Hepatocyte (in vitro differentiated cells): Measurements from ENCODE around the gene SPA17. TPM values are rescaled to one million over a fixed set of nuclear protein-coding genes. Genes with fewer than 3 reads are reported as not detected.

ENCODE experiments used
- DNase-seq: peaks from one replicate; pipeline ENCODE4 v3.0.0-alpha.2; 2016; ENCODE audit warnings: low spot score
- H2AFZ ChIP-seq: fragments of 200-600 bp; sonication (generic); 2 replicates; pipeline ENCODE4 v1.6.0; 2016; ENCODE audit warnings: antibody characterized with exemption, mild to moderate bottlenecking
- H3K27ac ChIP-seq: fragments of 200-600 bp; sonication (generic); 2 replicates; pipeline ENCODE4 v1.5.1; 2016; ENCODE audit warnings: mild to moderate bottlenecking
- H3K27me3 ChIP-seq: fragments of 200-600 bp; sonication (generic); 2 replicates; pipeline ENCODE4 v1.6.1; 2016
- H3K36me3 ChIP-seq: fragments of 200-600 bp; sonication (generic); replicated peaks from 2 replicates; pipeline ENCODE4 v1.5.1; 2016; ENCODE audit warnings: low read depth; ENCODE audit not compliant: insufficient read depth
- H3K4me1 ChIP-seq: fragments of 200-600 bp; sonication (generic); 2 replicates; pipeline ENCODE4 v1.5.1; 2016; ENCODE audit warnings: mild to moderate bottlenecking, moderate library complexity; ENCODE audit not compliant: insufficient read depth
- H3K4me2 ChIP-seq: fragments of 200-600 bp; sonication (generic); 2 replicates; pipeline ENCODE4 v1.6.0; 2016
- H3K4me3 ChIP-seq: fragments of 200-600 bp; sonication (generic); 2 replicates; pipeline ENCODE4 v1.5.1; 2016; ENCODE audit warnings: mild to moderate bottlenecking
- H3K79me2 ChIP-seq: fragments of 200-600 bp; sonication (generic); 2 replicates; pipeline ENCODE4 v1.6.0; 2017; ENCODE audit warnings: mild to moderate bottlenecking
- H3K9me2 ChIP-seq: fragments of 200-600 bp; sonication (generic); replicated peaks from 2 replicates; pipeline ENCODE4 v1.6.0; 2017; ENCODE audit warnings: mild to moderate bottlenecking; ENCODE audit not compliant: insufficient read depth
- H3K9me3 ChIP-seq: fragments of 200-600 bp; sonication (generic); 2 replicates; pipeline ENCODE4 v1.5.1; 2016; ENCODE audit warnings: low read depth, mild to moderate bottlenecking
- H4K20me1 ChIP-seq: fragments of 200-600 bp; sonication (generic); 2 replicates; pipeline ENCODE4 v1.6.0; 2016; ENCODE audit warnings: mild to moderate bottlenecking; ENCODE audit not compliant: insufficient read depth, poor library complexity, severe bottlenecking
- EZH2 ChIP-seq: fragments of 200-600 bp; sonication (generic); IDR thresholded peaks from 2 replicates; pipeline ENCODE4 v1.6.1; 2016; ENCODE audit warnings: antibody characterized with exemption, mild to moderate bottlenecking, borderline replicate concordance
- EZH2phosphoT487 ChIP-seq: fragments of 200-600 bp; sonication (generic); IDR thresholded peaks from one replicate; pipeline ENCODE4 v1.6.1; 2018; ENCODE audit warnings: antibody characterized with exemption, mild to moderate bottlenecking, low read depth, moderate library complexity; ENCODE audit not compliant: unreplicated experiment, severe bottlenecking
- WGBS: methylation state at CpG from one replicate; pipeline ENCODE4 v1.1.6; 2016; ENCODE audit warnings: low lambda C conversion rate; ENCODE audit errors: missing lambda C conversion rate; 5-methylcytosine and 5-hydroxymethylcytosine counted together
- polyA plus RNA-seq: library from polyadenylated mRNA; unstranded; fragments of >200 nt; fragmentation: Nextera tagmentation; extraction: Ambion mirVana; gene quantifications from 2 replicates; pipeline ENCODE4 v1.2.1, GENCODE V29; 2016
- total RNA-seq: library from RNA; depleted of rRNA; stranded (reverse); fragments of >200 nt; gene quantifications from 2 replicates; pipeline ENCODE4 v1.2.3, GENCODE V29; 2014
- TF ChIP-seq, protein P1 (sequence below): fragments of 200-600 bp; sonication (generic); IDR thresholded peaks from 2 replicates; pipeline ENCODE4 v1.5.1; 2016; ENCODE audit warnings: antibody characterized with exemption, mild to moderate bottlenecking; ENCODE audit not compliant: poor library complexity

SPA17 gene
- total and polyA plus RNA-seq, 2 experiments from 2014 or later: 3.8 to 7.2 TPM

- H4K20me1 ChIP-seq: no peaks in the 10 kb centered on the region
- H3K27me3 ChIP-seq: peaks cover 81% of the 10 kb centered on the region
- TF ChIP-seq EZH2phosphoT487: no peak
- TF ChIP-seq, protein P1, sequence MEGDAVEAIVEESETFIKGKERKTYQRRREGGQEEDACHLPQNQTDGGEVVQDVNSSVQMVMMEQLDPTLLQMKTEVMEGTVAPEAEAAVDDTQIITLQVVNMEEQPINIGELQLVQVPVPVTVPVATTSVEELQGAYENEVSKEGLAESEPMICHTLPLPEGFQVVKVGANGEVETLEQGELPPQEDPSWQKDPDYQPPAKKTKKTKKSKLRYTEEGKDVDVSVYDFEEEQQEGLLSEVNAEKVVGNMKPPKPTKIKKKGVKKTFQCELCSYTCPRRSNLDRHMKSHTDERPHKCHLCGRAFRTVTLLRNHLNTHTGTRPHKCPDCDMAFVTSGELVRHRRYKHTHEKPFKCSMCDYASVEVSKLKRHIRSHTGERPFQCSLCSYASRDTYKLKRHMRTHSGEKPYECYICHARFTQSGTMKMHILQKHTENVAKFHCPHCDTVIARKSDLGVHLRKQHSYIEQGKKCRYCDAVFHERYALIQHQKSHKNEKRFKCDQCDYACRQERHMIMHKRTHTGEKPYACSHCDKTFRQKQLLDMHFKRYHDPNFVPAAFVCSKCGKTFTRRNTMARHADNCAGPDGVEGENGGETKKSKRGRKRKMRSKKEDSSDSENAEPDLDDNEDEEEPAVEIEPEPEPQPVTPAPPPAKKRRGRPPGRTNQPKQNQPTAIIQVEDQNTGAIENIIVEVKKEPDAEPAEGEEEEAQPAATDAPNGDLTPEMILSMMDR: peak; percentile 37
- TF ChIP-seq EZH2: peak; percentile 28
- H3K4me3 ChIP-seq: peak overlapping the region; percentile 27
- H2AFZ ChIP-seq: peak overlapping the region; percentile 41
- no peak overlapping the region for H3K27ac ChIP-seq
- no peaks in the 10 kb centered on the region for H3K79me2 ChIP-seq
- no peaks in the 10 kb centered on the region for H3K9me3 ChIP-seq
- peak overlapping the region; percentile 93 for H3K4me2 ChIP-seq
- H3K36me3 ChIP-seq: no peaks in the 10 kb centered on the region
- H3K9me2 ChIP-seq: no peaks in the 10 kb centered on the region
- 5% methylated on average over 34 of the region's 37 CpGs for WGBS
- DNase-seq: no peak
- no peaks in the 10 kb centered on the region for H3K4me1 ChIP-seq
Measured at GRCh38 chr11:124740277-124740882, 66.7 kb downstream of the SPA17 start.

DNA sequence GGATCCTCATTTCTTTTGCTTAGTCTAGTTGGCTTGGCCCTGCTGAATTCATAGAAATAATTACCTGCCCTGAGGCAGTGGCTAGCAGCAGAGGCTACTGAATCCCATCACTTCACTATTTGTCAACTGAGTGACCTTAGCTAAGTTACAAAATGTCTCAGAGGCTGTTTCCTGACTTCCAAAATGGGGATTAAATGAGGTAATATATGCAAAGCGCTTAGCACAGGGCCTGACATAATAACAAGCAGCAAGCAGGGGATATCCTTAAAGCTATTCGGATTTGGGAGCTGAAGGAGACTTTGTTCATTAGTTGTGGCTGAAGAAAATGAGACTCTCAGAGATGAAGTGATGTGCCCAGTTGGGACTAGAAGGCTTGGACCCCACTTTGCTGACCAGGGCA lies 68.9 kb downstream of the SPA17 start:
- H3K27me3 ChIP-seq: peaks cover 84% of the 10 kb centered on the region
- no peaks in the 10 kb centered on the region for H3K36me3 ChIP-seq
- TF ChIP-seq EZH2 (no peak), EZH2phosphoT487 (no peak)
- TF ChIP-seq, protein P1: no peak
- no peaks in the 10 kb centered on the region for H3K9me3 ChIP-seq
- H2AFZ ChIP-seq: no peak overlapping the region
- H4K20me1 ChIP-seq: no peaks in the 10 kb centered on the region
- DNase-seq: no peak
- 61% methylated on average over 2 of the region's 2 CpGs for WGBS
- H3K27ac ChIP-seq: no peak overlapping the region
- H3K79me2 ChIP-seq: no peaks in the 10 kb centered on the region
- H3K4me1 ChIP-seq: no peaks in the 10 kb centered on the region
- no peaks in the 10 kb centered on the region for H3K9me2 ChIP-seq
- no peak overlapping the region for H3K4me3 ChIP-seq
- H3K4me2 ChIP-seq: no peak overlapping the region

GRCh38 chr11:124743050-124743449 lies 69.3 kb downstream of the SPA17 start:
- no peak overlapping the region for H3K4me2 ChIP-seq
- DNase-seq: no peak
- WGBS: 69% methylated on average over 6 of the region's 6 CpGs
- H3K4me3 ChIP-seq: no peak overlapping the region
- no peak overlapping the region for H3K27ac ChIP-seq
- peaks cover 85% of the 10 kb centered on the region for H3K27me3 ChIP-seq
- no peak for TF ChIP-seq EZH2
- TF ChIP-seq, protein P1: no peak
- TF ChIP-seq EZH2phosphoT487: no peak
- no peaks in the 10 kb centered on the region for H3K36me3 ChIP-seq
- H3K9me3 ChIP-seq: no peaks in the 10 kb centered on the region
- H2AFZ ChIP-seq: no peak overlapping the region
- H4K20me1 ChIP-seq: no peaks in the 10 kb centered on the region
- no peaks in the 10 kb centered on the region for H3K9me2 ChIP-seq
- H3K79me2 ChIP-seq: no peaks in the 10 kb centered on the region
- H3K4me1 ChIP-seq: no peaks in the 10 kb centered on the region
